Large intestine (tissue), 3 donors: ENCODE results near the gene TMEM94. TPM values are rescaled to one million over a fixed set of nuclear protein-coding genes. Genes with fewer than 3 reads are reported as not detected.

Source experiments
- DNase-seq, 2 donors: peaks; one replicate each; pipeline versions ENCODE4 v3.0.0 to v3.0.0-alpha.2; 2013
- H3K27ac ChIP-seq: one replicate; pipeline ENCODE4 v1.5.1; 2013; ENCODE audit warnings: low read length
- H3K27me3 ChIP-seq: 2 replicates; pipeline ENCODE4 v1.6.1; 2013; ENCODE audit warnings: low read length; ENCODE audit not compliant: control insufficient read depth, insufficient read depth
- H3K36me3 ChIP-seq: 2 replicates; pipeline ENCODE4 v1.6.1; 2013; ENCODE audit warnings: low read length; ENCODE audit not compliant: control insufficient read depth, insufficient read depth
- H3K4me1 ChIP-seq: one replicate; pipeline ENCODE4 v1.6.1; 2013; ENCODE audit warnings: low read length; ENCODE audit not compliant: control insufficient read depth, insufficient read depth
- H3K4me3 ChIP-seq: one replicate; pipeline ENCODE4 v1.5.1; 2013; ENCODE audit warnings: low read length
- H3K9me3 ChIP-seq: one replicate; pipeline ENCODE4 v1.6.1; 2013; ENCODE audit warnings: mild to moderate bottlenecking, low read depth, low read length, moderate library complexity; ENCODE audit not compliant: control insufficient read depth
- WGBS: methylation state at CpG from one replicate; pipeline ENCODE4 v1.1.5; 2013; ENCODE audit warnings: low lambda C conversion rate; ENCODE audit not compliant: insufficient coverage; 5-methylcytosine and 5-hydroxymethylcytosine counted together
- polyA plus RNA-seq: library from polyadenylated mRNA; unstranded; fragments of 120-200 nt; gene quantifications from one replicate; pipeline ENCODE4 v1.2.1, GENCODE V29; 2013

The TMEM94 gene
- polyA plus RNA-seq, 1 donor, result 56.7 TPM

DNA sequence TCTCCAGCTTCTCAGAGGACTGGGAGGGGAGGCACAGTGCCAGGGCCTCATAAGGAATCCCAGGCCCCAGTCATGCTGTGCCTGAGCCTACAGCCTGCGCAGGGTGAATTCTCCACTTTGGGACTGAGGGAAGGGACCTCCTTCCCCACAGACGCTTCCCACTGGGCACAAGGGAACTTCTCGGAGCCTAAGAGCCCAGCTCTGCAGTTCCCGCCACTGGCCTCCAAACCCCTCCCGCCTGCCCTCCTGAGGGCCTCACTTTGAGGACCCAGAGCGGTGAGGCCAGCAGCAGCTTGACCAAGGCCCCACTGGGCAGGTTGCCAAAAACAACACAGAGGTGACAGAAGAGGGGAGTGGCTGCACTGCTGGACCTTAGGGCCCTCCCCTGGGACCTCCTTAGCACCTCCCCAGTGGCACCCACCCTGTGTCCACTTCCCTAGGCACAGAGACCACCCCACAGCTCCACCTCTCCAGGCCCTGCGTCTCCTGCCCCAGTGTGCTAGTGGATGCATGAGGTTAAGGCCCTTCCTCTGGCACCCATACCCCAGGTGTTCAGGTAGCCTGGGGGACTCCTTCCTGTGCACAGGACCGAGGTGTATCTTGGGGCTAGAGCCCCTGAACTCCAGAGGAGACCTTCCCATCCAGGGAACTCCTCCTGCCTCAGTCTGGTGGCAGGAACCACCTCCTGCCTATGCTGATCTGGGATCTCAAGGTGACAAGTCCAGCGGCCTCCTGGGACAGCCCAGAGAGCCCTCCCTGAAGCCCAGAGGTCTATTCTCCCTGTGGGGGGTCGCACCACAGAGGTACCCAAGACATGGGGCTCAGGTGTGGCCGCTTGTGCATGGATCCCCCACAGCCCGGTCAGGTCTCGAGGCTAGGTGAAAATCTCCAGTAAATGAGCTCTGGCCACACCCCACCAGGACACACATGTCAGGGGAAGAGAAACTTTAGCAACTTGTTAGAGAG lies 55.5 kb downstream of the TMEM94 start:
- whole genome bisulfite sequencing, result no CpG with 5 or more reads among the region's 13 CpGs
- H3K9me3 ChIP-seq, result no peaks in the 10 kb centered on the region
- peaks cover 30% of the 10 kb centered on the region for H3K36me3 ChIP-seq
- peaks cover 72% of the 10 kb centered on the region for H3K4me1 ChIP-seq
- peak overlapping the region; percentile 63 for H3K27ac ChIP-seq
- no peaks in the 10 kb centered on the region for H3K27me3 ChIP-seq
- DNase-seq, result peak; percentile 74 to 81
- H3K4me3 ChIP-seq, result no peak overlapping the region

DNA sequence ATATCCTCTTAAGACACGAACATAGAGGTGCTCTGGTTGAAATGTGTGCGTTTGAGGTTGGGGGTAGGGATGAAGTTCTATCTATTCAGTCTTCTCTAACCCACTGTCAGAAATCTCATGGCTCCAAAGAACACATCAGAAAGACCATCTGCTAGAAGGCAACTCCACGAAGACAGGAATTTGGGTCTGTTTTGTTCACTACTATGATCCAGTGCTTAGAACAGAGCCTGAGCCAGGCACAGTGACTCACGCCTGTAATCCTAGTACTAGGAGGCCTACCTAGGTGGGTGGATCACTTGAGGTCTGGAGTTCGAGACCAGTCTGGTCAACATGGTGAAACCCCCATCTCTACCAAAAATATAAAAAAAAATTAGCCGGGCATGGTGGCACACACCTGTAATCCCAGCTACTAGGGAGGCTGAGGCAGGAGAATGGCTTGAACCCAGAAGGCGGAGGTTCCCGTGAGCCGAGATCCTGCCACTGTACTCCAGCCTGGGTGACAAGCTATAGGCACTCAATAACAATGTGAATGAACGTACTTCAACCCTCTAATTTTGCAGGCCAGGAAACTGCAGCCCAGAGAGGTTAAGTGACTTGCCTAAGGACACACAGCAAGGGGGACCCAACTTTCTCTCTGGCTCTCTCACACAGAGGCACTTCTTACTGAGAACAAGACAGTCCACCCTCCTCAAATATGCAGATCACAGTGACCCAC lies 56.6 kb downstream of the TMEM94 start:
- peak overlapping the region; percentile 63 for H3K27ac ChIP-seq
- no CpG with 5 or more reads among the region's 10 CpGs for WGBS

DNA sequence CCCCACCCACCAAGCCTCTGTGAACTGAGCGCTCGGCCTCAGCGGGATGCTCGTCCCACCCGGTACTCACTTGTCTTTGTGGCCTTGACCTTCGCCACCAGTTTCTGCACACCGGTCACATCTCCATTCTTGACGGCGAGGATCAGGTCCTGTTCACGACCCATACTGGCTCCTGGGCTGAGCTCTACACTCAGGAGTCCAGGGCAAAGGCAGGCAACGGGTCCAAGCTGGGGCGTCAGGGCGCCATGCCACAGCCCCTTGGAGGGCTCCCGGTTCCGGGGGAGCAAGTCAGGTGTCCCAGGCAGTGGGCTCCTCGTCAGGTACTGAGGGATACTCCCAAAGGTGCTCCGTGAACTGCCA lies 57.2 kb downstream of the TMEM94 start:
- WGBS, result no CpG with 5 or more reads among the region's 17 CpGs
- Histone ChIP-seq H3K4me3 (peak overlapping the region; percentile 91), H3K27ac (no peak overlapping the region)

More for the DNA sequence above, 56.6 kb downstream of the TMEM94 start:
- no peaks in the 10 kb centered on the region for H3K9me3 ChIP-seq
- H3K36me3 ChIP-seq, result peaks cover 23% of the 10 kb centered on the region
- H3K27me3 ChIP-seq, result no peaks in the 10 kb centered on the region
- H3K4me3 ChIP-seq, result no peak overlapping the region
- H3K4me1 ChIP-seq, result peaks cover 74% of the 10 kb centered on the region
- no peak for DNase-seq

DNA sequence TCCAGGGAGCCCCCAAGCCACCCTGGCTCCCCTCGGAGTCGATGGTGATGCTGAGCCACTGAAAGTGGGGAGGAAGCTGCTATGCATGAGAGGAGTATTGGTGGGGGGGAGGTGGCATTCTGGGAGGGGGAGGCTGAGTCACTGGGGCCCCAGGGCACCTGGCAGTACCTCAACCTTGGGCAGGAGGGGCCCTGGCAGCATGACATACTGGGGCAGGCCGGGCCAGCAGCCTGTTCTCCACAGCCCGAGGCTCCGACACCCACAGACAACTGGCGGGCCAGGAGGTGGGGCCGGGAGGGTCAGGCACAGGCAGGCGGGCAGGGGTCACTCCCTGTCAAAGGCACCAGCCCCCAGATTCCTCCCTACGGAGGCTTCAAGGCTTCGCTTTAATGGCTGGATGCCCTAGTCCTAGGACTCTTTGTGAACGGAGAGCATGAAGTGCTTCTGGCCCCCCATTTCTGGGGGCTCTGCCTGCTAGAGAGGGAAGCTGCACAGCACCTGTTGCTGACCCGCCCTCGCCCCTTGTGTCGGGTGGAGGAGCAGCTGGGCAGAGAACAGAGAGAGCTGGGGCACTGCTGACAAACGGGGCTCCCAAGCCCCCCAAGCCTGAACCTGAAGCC lies 58.0 kb downstream of the TMEM94 start:
- peak in 1 of 2 donors; percentile 57 for DNase-seq
- H3K4me3 ChIP-seq, result peak overlapping the region; percentile 91
- peaks cover 69% of the 10 kb centered on the region for H3K4me1 ChIP-seq
- H3K9me3 ChIP-seq, result no peaks in the 10 kb centered on the region
- peak overlapping the region; percentile 34 for H3K27ac ChIP-seq
- no CpG with 5 or more reads among the region's 15 CpGs for WGBS
- H3K27me3 ChIP-seq, result no peaks in the 10 kb centered on the region
- H3K36me3 ChIP-seq, result peaks cover 36% of the 10 kb centered on the region

More for the DNA sequence above, 57.2 kb downstream of the TMEM94 start:
- Histone ChIP-seq H3K27me3 (no peaks in the 10 kb centered on the region), H3K9me3 (no peaks in the 10 kb centered on the region), H3K4me1 (peaks cover 74% of the 10 kb centered on the region), H3K36me3 (peaks cover 29% of the 10 kb centered on the region)
- DNase-seq, result no peak

DNA sequence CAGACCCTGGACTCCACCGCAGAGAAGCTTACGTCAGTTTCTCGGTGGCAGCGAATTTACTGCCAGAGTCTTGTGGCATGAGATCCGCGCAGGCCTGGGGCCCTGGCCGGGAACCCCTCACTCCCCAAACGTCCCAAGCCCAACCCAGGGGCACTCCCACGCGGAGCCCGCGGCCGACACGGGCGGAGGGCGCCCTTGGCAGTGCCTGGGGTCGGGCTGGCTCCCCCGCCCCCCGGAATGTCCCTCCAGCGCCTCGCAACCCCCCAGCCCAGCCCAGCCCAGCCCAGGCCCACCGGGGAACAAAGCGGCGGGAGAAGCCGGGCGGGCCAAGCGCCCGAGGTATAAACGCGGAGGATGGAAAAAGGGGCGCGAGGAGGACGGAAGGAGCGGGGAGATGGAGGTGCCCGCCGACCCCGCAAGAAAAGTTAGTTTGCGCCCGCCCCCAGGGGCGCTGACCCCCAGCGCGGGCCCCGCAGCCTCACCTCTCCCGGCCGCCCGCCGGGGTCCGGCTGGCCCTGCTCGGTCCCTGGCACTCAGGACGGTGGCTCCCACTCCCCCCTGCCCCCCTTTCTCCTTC lies 58.6 kb downstream of the TMEM94 start:
- Histone ChIP-seq H3K27ac (peak overlapping the region; percentile 34), H3K36me3 (peaks cover 36% of the 10 kb centered on the region), H3K4me1 (peaks cover 63% of the 10 kb centered on the region), H3K27me3 (no peaks in the 10 kb centered on the region), H3K9me3 (no peaks in the 10 kb centered on the region), H3K4me3 (peak overlapping the region; percentile 91)
- no peak for DNase-seq
- no CpG with 5 or more reads among the region's 50 CpGs for WGBS

DNA sequence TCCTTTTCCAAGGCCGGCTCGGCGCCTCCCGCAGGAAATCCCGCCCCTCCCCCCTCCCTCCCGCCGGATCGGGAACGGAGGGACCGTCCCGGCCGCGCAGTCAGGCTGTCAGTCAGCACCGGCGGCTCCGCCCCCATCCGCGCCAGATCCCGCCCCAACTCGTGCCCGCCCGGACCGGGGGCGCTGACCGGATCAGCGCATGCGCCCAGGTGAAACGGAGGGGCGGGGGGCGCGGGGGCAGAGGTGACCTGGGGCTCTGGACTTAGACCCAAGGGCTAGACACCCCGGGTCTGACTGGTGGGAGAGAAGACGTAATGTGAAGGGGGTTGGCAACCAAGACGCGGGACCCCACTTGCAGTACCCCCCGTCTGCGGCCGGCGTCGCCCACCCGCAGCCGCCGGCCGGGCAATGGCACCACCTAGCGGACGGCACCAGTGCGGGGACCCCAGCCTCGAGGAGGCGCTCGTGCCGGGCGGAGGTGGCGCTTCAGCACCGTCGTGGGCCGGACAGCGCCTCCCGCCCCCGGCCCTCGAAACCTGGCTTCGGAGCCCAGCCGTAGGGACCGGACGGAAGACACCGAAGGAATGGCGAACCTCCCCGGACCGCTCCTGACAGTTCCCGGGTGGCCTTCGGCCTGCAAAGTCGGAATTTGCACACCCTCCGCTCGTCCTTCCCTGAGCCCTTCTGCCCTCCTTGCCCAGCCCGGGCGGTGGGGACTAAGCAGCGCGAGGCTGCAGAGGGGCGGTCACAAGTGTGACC lies 59.2 kb downstream of the TMEM94 start, which contains the start of gene CASKIN2:
Gene CASKIN2, minus strand, starts transcription at position 42 of the 759 bp plus-strand sequence. CDS start 1,733 bp downstream, outside the sequence.
- peaks cover 59% of the 10 kb centered on the region for H3K4me1 ChIP-seq

DNA sequence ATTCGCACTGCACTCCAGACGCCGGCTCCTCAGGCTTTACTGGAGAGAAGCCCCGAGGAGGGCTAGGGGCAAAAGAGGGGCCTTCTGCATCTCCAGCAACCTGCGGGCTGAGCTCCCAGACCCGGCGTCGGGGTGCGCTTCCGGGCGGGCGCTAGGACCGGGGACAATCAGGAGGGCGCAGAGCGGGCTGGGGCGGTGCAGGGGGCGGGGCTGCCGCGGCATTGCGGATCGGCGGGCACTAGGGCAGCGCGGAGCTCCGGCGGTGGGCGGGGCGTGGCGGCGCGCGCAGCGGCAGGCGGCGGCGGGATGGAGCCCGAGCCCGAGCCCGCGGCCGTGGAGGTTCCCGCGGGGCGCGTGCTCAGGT lies 59.8 kb downstream of the TMEM94 start, which contains the start of gene TSEN54:
Gene TSEN54, plus strand, starts transcription at position 274 of the 364 bp plus-strand sequence. Its CDS starts 33 bp downstream, at position 307.
- peaks cover 54% of the 10 kb centered on the region for H3K4me1 ChIP-seq
- peak; percentile 91 to 96 for DNase-seq
- no peaks in the 10 kb centered on the region for H3K9me3 ChIP-seq
- peaks cover 39% of the 10 kb centered on the region for H3K36me3 ChIP-seq
- peak within 1 kb of the TSS; percentile 86 for H3K27ac ChIP-seq
- peak within 1 kb of the TSS; percentile 91 for H3K4me3 ChIP-seq
- WGBS, result no CpG with 5 or more reads among the region's 45 CpGs
- no peaks in the 10 kb centered on the region for H3K27me3 ChIP-seq

More for the DNA sequence above, 59.2 kb downstream of the TMEM94 start, which contains the start of gene CASKIN2:
- Histone ChIP-seq H3K4me3 (peak within 1 kb of the TSS; percentile 91), H3K27ac (peak within 1 kb of the TSS; percentile 81), H3K9me3 (no peaks in the 10 kb centered on the region), H3K36me3 (peaks cover 38% of the 10 kb centered on the region), H3K27me3 (no peaks in the 10 kb centered on the region)
- peak; percentile 94 to 95 for DNase-seq
- no CpG with 5 or more reads among the region's 78 CpGs for WGBS

DNA sequence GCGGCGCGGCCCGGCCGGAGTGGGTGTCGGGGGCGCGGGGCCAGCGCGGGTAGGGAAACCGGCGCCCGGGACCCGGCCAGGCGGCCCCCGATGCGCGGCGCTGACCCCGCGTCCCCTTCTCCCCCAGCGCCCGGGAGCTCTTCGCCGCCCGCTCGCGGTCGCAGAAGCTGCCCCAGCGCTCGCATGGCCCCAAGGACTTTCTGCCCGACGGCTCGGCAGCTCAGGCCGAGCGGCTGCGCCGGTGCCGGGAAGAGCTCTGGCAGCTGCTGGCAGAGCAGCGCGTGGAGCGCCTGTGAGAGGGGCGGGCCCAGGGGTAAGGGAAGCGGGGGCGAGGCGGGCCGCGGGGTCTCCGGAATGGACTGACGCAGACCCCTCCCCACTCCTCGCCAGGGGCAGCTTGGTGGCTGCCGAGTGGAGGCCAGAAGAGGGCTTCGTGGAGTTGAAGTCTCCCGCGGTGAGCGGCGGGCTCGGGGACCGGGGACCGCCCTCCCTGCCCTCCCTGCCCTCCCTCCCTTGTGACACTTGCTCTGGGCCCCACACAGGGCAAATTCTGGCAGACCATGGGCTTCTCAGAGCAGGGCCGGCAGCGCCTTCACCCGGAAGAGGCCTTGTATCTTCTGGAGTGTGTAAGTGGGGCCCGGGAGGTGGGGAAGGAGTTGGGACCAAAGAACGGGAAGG lies 60.3 kb downstream of the TMEM94 start:
- Histone ChIP-seq H3K9me3 (no peaks in the 10 kb centered on the region), H3K4me3 (peak overlapping the region; percentile 80), H3K27ac (peak overlapping the region; percentile 86), H3K27me3 (no peaks in the 10 kb centered on the region), H3K4me1 (peaks cover 48% of the 10 kb centered on the region), H3K36me3 (peaks cover 42% of the 10 kb centered on the region)
- WGBS, result no CpG with 5 or more reads among the region's 65 CpGs
- peak; percentile 71 to 83 for DNase-seq

DNA sequence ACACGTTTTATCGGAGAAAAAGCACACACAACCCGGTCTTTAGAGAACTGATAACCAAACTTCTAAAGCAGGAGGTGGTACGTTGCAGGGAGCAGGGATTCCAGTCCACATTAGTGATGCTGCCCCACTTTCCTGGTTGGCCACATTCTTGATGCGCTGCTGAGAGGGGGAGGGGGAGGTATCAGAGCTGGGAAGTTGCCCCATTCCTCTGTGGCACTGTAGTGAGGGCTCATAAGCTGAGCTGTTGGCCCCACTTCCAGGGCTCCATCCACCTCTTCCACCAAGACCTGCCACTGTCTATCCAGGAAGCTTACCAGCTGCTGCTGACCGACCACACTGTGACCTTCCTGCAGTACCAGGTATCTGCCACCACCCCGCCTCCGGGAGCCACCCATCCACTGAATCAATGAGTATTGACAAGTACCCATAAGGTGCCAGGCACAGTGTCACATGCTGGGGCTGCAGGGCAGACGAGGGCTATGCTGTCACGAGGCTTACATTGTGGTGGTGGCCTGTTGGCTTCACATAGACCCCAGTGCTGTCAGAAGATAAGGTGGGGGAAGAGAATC lies 60.9 kb downstream of the TMEM94 start:
- Histone ChIP-seq H3K27ac (peak overlapping the region; percentile 86), H3K36me3 (peaks cover 42% of the 10 kb centered on the region)
- no CpG with 5 or more reads among the region's 10 CpGs for WGBS

More for the DNA sequence above, 60.9 kb downstream of the TMEM94 start:
- peak overlapping the region; percentile 80 for H3K4me3 ChIP-seq
- no peaks in the 10 kb centered on the region for H3K9me3 ChIP-seq
- no peaks in the 10 kb centered on the region for H3K27me3 ChIP-seq
- H3K4me1 ChIP-seq, result peaks cover 42% of the 10 kb centered on the region
- DNase-seq, result no peak
